HG02840 (cell line): ENCODE results near the gene ZNF497.
"Not testable (repeated sequence)": the region's sequence is repeated elsewhere in the genome, so short reads cannot be mapped to it uniquely, and the experiment has no call there.

ENCODE experiments used
- ATAC-seq: cut with Tn5 transposase; IDR thresholded peaks from one replicate; pipeline ENCODE4 v1.9.1; 2021; ENCODE audit warnings: mild to moderate bottlenecking, moderate library complexity, moderate number of reproducible peaks; ENCODE audit not compliant: unreplicated experiment, low FRiP score

ZNF497 gene

DNA sequence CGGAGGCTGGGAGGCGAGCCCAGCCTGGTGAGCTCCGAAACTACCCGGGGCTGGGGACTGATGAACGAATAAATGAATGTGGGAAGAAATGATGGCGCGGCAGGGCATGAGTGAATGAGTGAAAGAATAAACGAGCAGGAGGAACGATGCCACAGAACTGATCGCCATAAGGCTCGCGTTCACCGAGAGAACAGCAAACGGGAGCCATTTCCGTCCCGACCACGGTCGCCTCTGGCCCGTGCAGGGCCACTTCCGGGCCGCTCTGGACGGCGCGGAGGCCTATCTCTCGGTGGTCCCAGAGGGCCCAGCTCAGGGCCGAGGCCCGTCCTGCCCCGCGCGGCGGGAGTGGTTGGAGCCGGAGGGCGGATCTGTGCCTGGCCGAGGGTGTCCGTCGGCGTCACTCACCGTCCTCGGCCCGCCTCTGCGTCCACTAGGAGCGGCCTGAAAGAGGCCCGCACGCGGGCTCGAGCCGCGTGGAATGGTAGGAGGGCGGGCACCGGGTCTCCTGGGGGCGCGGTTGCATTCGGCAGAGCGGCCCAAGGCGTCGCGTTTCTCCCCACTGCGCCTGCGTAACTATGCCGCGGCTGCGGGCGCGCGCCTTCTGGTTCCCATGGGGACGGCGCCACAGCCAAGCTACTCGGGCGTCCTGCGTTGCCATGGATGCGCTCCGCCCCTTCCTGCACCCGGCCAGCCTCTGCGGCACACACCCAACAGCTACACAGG is at the start of gene ZNF497:
TSS of gene ZNF497 (minus strand) at position 480 of the 723 bp plus-strand sequence. CDS start 5,116 bp downstream, outside the sequence.
- ATAC-seq = peak; percentile 87

DNA sequence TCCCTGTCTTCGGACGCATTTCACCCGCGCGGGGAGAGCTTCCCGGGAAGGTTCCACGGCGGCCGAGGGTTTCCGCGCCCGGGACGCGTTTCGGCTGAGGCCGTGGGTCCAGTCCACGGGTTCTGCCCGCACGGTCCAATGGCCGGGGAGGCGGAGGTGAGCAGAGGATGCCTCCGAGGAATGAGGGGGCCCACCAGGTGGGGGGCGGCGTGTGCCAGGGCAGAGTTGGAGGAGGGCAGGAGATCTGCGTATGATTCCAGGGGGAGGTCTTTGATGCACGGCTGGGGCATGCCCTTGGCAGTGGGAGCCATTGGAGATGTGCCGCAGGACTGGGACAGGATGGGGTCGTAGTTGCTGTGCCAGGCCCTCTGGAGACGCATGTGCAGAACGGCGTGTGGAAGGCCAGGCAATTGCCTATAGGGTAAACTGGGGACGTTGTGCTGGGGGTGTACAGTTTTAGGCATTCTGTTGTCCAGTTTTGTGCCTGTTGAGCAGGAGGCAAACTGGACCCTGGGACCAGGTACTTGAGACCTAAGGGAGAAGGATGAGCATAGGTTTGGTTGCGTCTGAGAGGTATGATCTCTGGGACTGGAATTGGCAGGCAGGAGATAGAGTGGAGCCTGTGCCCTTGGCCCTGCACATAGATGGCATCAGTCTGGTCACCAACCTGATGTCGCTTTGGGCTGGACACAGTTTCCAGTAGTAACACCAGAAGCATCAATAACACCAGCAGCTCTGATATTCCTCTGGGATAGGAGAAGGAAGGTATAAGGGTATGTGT is 46.6 kb upstream of the ZNF497 start:
- ATAC-seq = peak; percentile 8

DNA sequence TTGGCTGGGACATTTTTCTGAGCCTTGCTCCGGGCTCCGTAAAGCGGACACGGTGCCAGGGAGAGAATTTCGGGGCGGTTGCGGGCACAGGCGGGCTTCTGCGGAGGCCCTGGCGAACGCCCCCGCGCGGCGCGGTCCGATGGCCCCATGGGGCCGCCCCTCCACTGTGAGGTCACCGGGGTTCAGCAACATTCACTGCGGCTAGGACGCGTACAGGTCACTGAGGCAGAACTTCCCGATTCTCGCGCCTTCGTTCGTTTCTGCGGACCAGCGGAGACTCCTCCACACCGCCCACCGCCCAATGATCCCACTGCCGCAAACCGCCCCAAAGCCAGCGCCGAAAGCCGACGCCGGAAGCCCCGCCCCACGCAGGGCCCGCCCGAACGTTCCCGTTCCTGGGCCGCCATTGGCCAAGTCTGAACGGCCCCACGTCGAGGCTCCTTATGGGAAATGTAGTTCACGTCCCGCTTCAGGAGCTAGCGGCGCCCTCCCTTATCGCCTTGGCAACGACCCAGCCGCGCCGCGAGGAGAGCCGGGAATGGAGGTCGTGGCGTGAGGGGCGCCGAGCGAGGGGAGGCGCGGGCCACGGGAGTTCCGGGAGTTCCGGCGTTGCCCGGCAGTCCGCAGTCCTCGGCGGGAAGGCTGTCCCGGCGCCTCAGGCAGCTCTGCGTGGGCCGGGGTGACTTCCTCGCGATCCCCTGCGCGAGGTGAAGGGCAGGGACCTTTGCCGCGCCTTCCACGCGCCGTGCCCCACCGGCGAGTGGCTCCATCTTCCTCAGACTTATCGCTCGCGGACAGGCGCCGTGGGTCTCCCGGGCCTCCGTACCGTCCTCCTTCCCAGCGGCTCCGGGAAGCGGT is 45.8 kb upstream of the ZNF497 start, which contains the start of gene ZNF584:
TSS of gene ZNF584 (plus strand) at position 498 of the 858 bp plus-strand sequence. CDS start 499 bp downstream, outside the sequence.
- ATAC-seq = peak; percentile 94

DNA sequence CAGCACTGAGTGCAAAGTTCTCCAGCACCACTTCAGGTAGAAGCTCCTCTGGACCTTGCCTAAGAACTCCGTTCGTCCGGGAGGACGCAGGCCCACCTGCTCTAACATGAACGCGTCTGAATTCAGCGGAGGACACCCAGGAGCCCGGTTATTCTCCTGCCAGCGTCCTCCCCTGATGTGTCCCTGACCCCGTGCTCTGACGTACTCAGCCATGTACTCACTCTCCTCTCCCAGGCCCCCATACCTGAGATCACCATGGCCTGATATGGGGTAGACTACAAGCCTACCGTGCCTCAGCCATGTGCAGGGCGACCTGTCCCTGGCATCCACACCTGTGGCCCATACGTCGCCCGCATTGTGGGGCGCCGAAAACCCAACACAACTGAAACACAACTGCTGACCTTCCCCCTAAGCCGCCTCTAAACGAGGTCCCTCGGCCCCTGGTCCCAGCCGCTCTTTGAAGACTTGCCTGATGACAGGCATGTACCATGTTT is 45.2 kb upstream of the ZNF497 start:
- ATAC-seq = no peak

DNA sequence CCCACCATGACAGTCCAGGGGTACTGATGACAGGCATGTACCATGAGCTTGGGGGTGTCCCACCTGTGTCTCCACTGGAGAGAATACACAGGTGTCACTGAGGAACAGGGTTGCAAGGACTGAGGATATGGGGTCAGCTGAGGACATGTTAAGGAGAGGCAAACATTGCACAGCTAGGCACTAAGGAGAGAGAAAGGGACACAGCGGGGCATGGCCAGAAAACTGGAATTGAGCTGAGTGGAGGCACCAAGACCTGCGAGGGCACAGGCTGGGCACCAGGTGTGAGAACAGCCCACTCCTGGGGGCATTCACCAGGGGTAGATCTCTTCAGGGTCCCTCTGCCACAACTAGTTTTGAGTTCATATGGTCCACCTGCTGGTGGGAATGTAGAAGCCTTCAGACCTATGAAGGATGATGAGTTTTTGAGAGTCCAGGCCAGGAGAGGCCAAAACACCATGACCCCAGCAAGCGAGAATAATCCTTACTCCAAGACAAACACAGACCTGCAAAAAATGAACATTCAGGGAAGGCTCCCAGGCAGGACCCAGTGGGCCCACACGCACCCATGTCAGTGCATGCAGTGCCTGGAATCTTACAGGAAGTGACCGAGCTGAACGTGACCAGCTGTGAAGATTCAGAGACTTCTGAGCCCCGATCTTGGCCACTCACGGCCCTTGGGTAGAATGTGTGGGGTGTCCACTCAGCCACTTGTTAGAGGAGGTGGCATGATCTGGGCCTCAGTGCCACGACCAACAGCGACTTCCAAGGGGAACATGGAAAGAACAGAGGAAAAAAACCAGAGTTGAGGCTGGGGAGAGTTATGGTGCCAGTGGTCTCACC is 44.5 kb upstream of the ZNF497 start:
- ATAC-seq = no peak

DNA sequence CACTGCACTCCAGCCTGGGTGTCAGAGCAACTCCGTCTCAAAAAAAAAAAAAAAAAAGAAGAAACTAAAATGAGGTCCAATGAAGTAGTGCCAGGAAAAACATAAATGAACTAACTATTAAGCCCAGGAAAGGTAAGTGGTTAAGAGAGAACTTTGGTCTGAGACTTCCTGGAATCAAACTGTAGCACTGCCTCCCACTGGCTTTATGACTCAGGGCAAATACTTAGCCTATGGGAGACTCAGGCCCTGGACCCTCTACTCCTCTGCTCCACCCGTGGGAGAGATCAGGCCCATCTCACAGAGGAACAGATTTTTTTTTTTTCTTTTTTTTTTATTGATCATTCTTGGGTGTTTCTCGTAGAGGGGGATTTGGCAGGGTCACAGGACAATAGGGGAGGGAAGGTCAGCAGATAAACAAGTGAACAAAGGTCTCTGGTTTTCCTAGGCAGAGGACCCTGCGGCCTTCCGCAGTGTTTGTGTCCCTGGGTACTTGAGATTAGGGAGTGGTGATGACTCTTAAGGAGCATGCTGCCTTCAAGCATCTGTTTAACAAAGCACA is 41.4 kb upstream of the ZNF497 start:
- not testable (repeated sequence) for ATAC-seq

DNA sequence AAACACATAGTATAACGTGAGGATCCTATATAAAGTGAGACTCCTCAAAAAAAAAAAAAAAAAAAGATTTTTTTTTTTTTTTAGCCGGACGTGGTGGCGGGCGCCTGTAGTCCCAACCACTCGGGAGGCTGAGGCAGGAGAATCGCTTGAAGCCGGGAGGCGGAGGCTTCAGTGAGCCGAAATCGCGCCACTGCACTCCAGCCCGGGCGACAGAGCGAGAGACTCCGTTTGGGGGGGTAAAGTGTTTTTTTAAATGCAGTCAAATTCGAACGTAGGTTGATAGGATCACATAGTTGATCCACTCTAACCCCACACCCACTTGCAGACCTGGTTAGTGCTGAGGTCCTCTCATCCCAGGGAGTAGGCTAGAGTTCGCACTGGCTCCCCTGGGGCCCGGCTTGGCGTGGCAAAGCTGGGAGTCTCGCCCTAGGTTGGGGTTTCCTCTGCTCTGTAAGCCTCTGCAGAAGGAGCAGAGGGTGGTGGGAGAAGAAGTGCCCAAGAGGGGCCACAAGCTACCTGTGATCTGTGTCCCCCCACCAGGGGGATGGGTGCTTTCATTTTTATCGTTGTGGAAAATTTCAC is 39.4 kb upstream of the ZNF497 start:
- ATAC-seq = no peak

DNA sequence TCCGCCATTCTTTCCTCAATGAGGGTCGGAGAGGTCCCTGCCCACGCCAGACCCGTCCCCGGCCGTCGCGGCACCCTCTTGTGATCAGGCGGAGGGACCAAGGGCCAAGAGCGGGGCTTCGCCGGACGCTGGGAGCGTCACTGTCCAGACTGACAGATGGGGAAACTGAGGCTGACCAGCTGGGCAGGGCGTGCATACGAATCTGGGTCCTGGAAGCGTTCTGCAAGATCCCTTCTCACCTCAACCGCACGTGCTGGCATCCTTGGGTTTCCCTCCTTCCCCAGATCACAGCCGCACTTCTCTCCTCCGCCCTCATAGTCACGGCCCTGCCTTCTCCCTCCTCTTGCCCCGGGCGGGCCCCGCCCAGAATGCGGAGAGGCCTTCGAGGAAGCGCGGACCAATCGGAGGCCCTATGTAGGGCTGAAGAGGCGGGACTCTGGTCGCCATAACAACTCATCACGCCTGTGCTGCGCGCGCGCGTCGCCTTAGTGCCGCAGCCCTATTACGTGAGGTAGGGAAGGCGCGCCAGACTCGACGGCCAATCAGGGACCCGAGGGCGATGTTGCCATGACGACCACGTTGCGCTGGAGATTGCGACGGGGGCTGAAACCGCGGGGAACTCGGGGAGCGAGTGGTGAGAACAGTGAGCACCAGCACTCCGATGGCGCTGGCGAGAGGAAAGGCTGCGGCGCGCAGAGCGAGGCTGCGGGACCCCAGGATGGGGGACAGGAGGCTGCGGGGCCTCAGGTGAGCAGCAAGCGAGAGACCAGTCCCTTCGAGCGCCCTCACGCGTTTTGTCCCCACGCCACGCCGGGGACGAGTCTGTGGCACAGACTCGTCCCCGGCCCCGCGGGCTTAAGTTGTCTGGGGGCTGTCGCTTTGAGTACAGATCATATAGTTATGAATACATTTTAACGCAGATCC is 38.6 kb upstream of the ZNF497 start:
- peak; percentile 98 for ATAC-seq

DNA sequence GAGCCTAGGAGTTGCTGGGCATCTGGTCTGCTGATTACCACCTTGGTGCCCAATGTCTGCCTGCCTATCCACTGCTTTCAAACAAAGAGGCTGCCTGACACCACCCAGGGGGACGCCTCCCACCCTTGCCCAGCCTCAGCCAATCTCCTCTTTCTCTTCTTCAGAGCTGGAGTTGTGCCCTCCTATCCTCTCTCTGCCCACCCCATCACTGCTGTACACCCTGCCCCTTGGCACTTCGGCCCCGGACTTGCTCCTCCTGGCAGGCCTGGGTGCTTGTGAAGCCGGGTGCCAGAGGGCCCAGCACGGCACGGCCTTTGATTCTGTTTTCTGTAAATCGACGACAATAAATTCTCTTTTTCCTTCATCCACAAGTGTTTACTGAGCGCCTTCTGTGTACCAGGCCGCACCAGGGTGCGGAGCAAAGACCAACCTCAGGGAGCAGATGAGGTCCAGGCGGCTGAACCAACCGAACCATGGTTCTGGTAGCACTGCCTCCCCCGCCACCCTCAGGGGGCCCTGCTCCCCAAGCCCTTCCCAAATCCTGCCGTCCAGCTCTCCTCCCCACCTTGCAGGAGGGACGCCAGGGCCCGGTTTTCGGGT is 37.9 kb upstream of the ZNF497 start:
- no peak for ATAC-seq

DNA sequence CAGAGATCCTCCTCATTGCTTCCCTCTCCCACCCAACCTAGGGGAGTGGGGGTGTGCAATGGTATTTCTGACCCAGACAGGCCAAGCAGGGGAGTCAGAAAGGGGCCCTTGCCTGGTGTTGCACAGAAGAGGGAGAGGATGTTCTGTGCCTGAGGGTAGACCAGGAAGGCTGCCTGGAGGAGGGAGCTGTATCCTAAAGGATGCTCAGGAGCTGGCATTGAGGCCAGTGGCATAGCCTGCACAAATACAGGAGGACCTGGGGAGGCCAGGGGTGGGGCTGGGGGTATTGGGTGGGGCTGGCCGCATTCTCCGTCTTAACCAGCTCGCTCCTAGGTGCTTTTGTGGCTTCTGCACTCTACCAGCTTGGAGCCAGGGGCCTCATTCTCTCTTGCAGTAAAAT is 37.4 kb upstream of the ZNF497 start:
- no peak for ATAC-seq

DNA sequence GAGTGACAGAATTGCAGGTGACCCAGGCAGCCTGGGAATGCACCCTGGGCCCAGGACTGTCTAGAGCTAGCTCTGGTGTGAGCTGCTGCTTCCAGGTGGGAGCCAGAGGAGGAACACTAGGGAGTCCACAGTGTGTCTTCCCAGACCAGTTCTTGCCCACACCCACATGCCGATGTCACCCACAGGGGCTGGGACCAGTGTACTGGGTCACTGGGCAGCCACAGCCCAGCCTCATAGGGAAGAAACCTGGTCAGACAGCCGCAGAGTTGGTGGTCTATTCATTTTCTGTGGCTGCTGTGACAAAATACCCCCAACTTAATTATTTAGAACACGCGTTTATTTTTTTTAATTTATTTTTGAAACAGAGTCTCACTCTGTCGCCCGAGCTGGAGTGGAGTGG is 36.0 kb upstream of the ZNF497 start:
- no peak for ATAC-seq

DNA sequence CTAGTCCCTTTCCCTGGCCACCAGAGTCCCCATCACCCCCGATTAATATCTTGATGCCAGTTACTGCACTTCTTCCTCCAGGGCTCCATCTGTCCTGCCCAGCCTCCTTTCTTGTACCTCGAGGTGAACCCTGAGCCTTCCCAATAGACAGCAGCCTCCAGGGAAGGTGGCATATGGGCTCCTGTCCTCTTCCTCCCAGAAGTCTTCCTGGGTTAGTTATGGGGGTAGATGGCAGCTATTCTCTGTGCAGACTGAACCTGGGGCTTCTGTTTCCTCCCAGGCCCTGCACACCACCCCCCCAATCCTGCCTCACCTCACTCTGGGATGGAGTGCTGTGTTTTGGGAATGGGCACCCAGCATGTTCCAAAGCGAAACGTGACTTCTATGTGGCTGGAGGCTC is 35.5 kb upstream of the ZNF497 start:
- no peak for ATAC-seq

DNA sequence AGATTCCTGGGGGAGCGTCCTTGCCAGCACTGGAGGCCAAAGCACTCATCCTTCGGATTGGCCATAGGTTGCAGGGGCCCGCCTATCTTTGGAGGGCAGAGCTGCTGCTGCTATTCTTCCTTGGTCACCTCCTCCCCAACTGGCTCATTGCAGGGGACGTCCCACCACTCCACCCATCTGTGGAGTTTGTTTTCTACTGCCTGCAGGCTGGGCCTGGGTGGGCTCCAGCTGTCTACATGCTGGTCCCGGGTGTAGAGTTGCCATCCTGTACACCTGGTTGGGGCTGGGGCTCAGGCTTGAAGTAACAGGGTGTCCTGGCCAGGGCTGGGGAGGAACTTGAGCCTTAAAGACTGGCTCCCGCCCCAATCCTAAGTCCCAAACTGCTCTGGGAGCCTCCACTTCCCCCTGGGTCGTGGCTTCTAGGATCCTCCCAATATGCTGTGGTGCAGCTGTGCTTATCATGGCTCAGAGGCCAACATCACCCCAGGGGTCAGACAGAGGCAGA is 35.0 kb upstream of the ZNF497 start:
- ATAC-seq = no peak

DNA sequence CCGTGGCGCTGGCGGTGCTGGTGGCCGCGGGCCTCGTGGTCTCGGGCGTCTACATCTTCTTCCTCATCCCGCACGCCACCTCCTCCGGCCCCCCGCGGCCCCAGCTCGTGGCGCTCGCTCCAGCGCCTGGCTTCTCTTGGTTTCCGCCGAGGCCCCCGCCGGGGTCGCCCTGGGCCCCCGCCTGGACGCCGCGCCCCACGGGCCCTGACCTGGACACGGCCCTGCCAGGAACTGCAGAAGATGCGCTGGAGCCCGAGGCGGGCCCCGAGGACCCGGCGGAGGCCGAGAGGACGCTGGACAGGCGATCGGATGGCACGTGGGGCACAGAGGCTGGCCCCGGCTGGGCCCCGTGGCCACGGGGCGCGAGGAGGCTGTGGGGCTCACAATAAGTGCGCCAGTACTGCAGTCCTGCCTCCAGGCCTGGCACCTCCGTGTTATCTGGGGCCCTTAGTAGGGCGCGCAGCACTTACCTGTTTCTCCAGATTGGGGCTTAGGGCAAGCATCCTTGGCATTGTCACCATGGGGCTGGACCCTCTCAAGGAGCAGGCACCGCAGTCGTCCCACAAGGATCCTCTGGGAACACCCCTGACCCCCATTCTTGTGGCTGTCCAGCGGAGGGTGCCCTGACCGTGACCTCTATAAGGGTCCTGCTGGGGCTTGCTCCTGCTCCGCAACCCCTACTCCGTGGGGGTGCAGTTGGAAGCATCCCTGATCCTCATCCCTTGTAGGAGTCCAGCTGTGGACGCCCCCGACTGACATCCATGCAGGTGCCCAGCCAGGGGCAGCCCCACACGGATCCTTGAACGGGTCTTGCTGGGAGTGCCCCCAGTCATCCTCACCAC is 34.4 kb upstream of the ZNF497 start:
- ATAC-seq = no peak

DNA sequence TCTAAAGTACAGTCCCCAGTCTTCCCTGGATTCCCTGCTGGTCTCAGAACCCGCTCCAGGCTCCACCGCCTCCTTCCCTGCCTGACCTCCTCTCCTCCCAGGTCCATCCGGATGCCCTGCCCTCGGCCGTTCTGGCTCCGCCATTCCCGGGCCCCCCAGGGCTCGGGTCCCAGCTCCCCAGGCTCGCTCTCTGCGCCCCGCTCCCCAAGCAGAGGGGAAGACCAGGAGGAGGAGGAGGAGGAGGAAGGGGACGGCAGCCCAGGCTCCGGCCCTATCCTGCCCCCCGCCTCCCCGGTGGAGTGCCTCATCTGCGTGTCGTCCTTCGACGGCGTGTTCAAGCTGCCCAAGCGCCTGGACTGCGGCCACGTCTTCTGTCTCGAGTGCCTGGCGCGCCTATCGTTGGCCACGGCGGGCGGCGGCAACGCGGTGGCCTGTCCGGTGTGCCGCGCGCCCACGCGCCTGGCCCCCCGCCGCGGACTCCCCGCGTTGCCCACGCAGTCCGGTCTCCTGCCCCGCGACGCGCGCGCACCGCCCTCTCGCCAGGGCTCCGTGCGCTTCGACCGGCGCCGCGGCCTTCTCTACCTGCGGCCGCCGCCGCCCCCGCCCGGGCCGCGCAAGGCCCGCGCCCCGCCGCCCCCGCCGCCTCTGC is 33.6 kb upstream of the ZNF497 start:
- no peak for ATAC-seq
